CD4-positive, alpha-beta T cell (primary cell): ENCODE results near the gene SSH3. TPM values are rescaled to one million over a fixed set of nuclear protein-coding genes. Genes with fewer than 3 reads are reported as not detected.

Experiments used
- ATAC-seq: fragments of 200-7000 bp; cut with Tn5 transposase; one replicate; pipeline ENCODE4 v1.10.0; 2022; ENCODE audit warnings: mild to moderate bottlenecking; ENCODE audit not compliant: poor library complexity
- CTCF ChIA-PET: fragments of 350-600 bp; sonication (Branson Sonifier 250); formaldehyde crosslinking; loops from one replicate; lab custom pipeline; 2021; ENCODE audit warnings: antibody characterized with exemption, inconsistent platforms; lab: Charles Lee
- POLR2A ChIA-PET: fragments of 350-600 bp; sonication (Branson Sonifier 250); formaldehyde crosslinking; loops from one replicate; lab custom pipeline; 2021; ENCODE audit warnings: antibody characterized with exemption, inconsistent platforms; lab: Charles Lee
- DNase-seq, 14 experiments: peaks; one replicate each; pipeline ENCODE4 v3.0.0-alpha.2; 2013 to 2020; ENCODE audit warnings: mixed read lengths in 2 of 14
- H3K27ac ChIP-seq, 2 donors: one replicate each; pipeline versions ENCODE4 v1.5.1 to v1.7.0; 2013; ENCODE audit warnings: low read length in 2 of 2, low read depth in 1 of 2, mild to moderate bottlenecking in 1 of 2
- H3K27me3 ChIP-seq, 2 experiments: 1 replicate in 1 of 2; 2 replicates in 1 of 2; pipeline versions ENCODE4 v1.6.1 to v1.7.0; 2013; ENCODE audit warnings: low read length in 2 of 2, control low read depth in 1 of 2, mild to moderate bottlenecking in 1 of 2, moderate library complexity in 1 of 2; ENCODE audit not compliant: insufficient read depth in 2 of 2, control insufficient read depth in 1 of 2
- H3K36me3 ChIP-seq: one replicate; pipeline ENCODE4 v1.6.1; 2013; ENCODE audit warnings: low read length, control low read depth; ENCODE audit not compliant: insufficient read depth
- H3K4me1 ChIP-seq: one replicate; pipeline ENCODE4 v1.6.1; 2013; ENCODE audit warnings: low read length, control low read depth; ENCODE audit not compliant: insufficient read depth
- H3K4me3 ChIP-seq: one replicate; pipeline ENCODE4 v1.5.1; 2013; ENCODE audit warnings: mild to moderate bottlenecking, low read length, moderate library complexity
- H3K9me3 ChIP-seq, 2 experiments: 1 replicate in 1 of 2; 2 replicates in 1 of 2; pipeline versions ENCODE4 v1.6.1 to v1.7.0; 2013; ENCODE audit warnings: low read length in 2 of 2, mild to moderate bottlenecking in 2 of 2, control low read depth in 1 of 2, moderate library complexity in 1 of 2; ENCODE audit not compliant: control insufficient read depth in 1 of 2, insufficient read depth in 1 of 2
- H3K27ac Mint-ChIP-seq: one replicate; pipeline ENCODE4 v1.8.0; 2020; ENCODE audit warnings: mixed read lengths
- H3K27me3 Mint-ChIP-seq: one replicate; pipeline ENCODE4 v1.8.0; 2021; ENCODE audit warnings: mixed read lengths
- H3K36me3 Mint-ChIP-seq: one replicate; pipeline ENCODE4 v1.8.0; 2021; ENCODE audit warnings: low read depth, mixed read lengths
- H3K4me1 Mint-ChIP-seq: one replicate; pipeline ENCODE4 v1.8.0; 2021; ENCODE audit warnings: low read depth, mixed read lengths
- H3K4me3 Mint-ChIP-seq: one replicate; pipeline ENCODE4 v1.8.0; 2020; ENCODE audit warnings: mild to moderate bottlenecking, mixed read lengths
- H3K9me3 Mint-ChIP-seq: one replicate; pipeline ENCODE4 v1.8.0; 2020; ENCODE audit warnings: mixed read lengths
- intact Hi-C, 2 experiments: fragments of 100-400 bp; cut with DNase I in 1 of 2; cut with micrococcal nuclease in 1 of 2; formaldehyde crosslinking; loops; one replicate each; pipeline versions ENCODE4 v1.15.1 to v1.9.0; 2023 to 2025; cut with DNase I, micrococcal nuclease
- total RNA-seq, 174 experiments: library from RNA in 2 of 174; stranded (reverse) in 2 of 174; gene quantifications; one replicate each; pipeline ENCODE4 v1.2.3 and lab custom pipeline; 2021 to 2026
- TF ChIP-seq, protein P1 (sequence below): fragments of 200-600 bp; IDR thresholded peaks from one replicate; pipeline ENCODE4 v1.8.0; 2022; ENCODE audit warnings: antibody characterized with exemption, mild to moderate bottlenecking

SSH3 gene
- total RNA-seq, 2 experiments from 2014 or later = 8.5 to 8.8 TPM

DNA sequence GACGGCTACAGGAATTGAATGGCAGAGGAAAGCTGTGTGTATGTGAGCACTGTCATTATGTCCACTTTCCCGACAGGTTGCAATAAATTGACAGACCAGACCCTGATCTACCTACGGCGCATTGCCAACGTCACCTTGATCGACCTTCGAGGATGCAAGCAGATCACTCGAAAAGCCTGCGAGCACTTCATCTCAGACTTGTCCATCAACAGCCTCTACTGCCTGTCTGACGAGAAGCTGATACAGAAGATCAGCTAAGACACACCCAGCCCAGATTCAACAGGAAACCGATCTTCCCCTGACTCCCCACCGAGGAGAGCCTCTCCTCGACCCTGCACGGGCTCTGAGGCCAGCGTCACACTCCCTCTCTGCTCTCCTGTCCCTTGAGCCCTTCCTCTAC lies 48.5 kb upstream of the SSH3 start:
- H3K4me3 ChIP-seq = no peak overlapping the region
- ChIA-PET CTCF (no interaction called here), POLR2A (interaction anchor here (5.3 kb wide), 1 partner anchor 14 kb away, joined by 56 read pairs; no protein-coding TSS in a partner anchor)
- peaks cover 44% of the 10 kb centered on the region for H3K4me1 Mint-ChIP-seq
- DNase-seq = peak in 1 of 14 experiments; percentile 25
- H3K4me1 ChIP-seq = peaks cover 27% of the 10 kb centered on the region
- TF ChIP-seq, protein P1, sequence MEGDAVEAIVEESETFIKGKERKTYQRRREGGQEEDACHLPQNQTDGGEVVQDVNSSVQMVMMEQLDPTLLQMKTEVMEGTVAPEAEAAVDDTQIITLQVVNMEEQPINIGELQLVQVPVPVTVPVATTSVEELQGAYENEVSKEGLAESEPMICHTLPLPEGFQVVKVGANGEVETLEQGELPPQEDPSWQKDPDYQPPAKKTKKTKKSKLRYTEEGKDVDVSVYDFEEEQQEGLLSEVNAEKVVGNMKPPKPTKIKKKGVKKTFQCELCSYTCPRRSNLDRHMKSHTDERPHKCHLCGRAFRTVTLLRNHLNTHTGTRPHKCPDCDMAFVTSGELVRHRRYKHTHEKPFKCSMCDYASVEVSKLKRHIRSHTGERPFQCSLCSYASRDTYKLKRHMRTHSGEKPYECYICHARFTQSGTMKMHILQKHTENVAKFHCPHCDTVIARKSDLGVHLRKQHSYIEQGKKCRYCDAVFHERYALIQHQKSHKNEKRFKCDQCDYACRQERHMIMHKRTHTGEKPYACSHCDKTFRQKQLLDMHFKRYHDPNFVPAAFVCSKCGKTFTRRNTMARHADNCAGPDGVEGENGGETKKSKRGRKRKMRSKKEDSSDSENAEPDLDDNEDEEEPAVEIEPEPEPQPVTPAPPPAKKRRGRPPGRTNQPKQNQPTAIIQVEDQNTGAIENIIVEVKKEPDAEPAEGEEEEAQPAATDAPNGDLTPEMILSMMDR = no peak
- no peak overlapping the region for H3K27ac ChIP-seq
- intact Hi-C loops = no loop called here
- H3K9me3 ChIP-seq = no peaks in the 10 kb centered on the region
- peaks cover 75% of the 10 kb centered on the region for H3K36me3 Mint-ChIP-seq
- H3K27me3 Mint-ChIP-seq = no peaks in the 10 kb centered on the region
- H3K27ac Mint-ChIP-seq = no peak overlapping the region
- no peak for ATAC-seq
- no peaks in the 10 kb centered on the region for H3K27me3 ChIP-seq
- H3K9me3 Mint-ChIP-seq = no peaks in the 10 kb centered on the region
- H3K4me3 Mint-ChIP-seq = no peak overlapping the region
- H3K36me3 ChIP-seq = peaks cover 76% of the 10 kb centered on the region

DNA sequence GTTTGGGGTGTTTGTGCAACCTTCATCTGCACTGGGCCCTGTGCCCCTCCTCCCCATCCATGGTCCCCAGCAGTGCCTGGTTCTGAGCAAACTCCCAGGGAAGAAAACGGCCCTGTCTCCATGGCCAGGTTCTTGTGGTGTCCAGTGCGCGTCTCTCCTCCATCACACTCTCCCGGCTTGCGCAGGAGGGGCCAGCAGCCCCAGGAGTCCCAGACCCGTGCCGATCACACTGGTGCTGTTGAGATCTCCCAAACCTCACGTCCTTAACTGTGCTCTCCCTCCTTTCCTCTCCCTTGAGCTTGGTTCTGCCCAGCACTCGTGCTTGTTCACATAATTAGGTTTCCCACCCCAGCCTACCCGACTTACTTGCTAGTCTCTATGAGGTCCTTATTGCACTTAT lies 48.0 kb upstream of the SSH3 start:
- H3K36me3 ChIP-seq = peaks cover 70% of the 10 kb centered on the region
- H3K36me3 Mint-ChIP-seq = peaks cover 69% of the 10 kb centered on the region
- H3K9me3 Mint-ChIP-seq = no peaks in the 10 kb centered on the region
- DNase-seq (peak in 2 of 14 experiments; percentile 9 to 30), ATAC-seq (no peak)
- H3K27ac Mint-ChIP-seq = peak overlapping the region; percentile 73
- peak overlapping the region; percentile 38 for H3K4me3 Mint-ChIP-seq
- H3K4me3 ChIP-seq = no peak overlapping the region
- ChIA-PET CTCF (interaction anchor here (1.2 kb wide), 1 partner anchor 62 kb away, joined by 3 read pairs; no protein-coding TSS in a partner anchor), POLR2A (interaction anchor here (5.3 kb wide), 1 partner anchor 15 kb away, joined by 56 read pairs; no protein-coding TSS in a partner anchor)
- H3K27me3 ChIP-seq = no peaks in the 10 kb centered on the region
- intact Hi-C loops = no loop called here
- H3K4me1 ChIP-seq = peaks cover 23% of the 10 kb centered on the region
- peaks cover 44% of the 10 kb centered on the region for H3K4me1 Mint-ChIP-seq
- TF ChIP-seq, protein P1 = no peak
- H3K27me3 Mint-ChIP-seq = no peaks in the 10 kb centered on the region
- no peak overlapping the region for H3K27ac ChIP-seq
- no peaks in the 10 kb centered on the region for H3K9me3 ChIP-seq

DNA sequence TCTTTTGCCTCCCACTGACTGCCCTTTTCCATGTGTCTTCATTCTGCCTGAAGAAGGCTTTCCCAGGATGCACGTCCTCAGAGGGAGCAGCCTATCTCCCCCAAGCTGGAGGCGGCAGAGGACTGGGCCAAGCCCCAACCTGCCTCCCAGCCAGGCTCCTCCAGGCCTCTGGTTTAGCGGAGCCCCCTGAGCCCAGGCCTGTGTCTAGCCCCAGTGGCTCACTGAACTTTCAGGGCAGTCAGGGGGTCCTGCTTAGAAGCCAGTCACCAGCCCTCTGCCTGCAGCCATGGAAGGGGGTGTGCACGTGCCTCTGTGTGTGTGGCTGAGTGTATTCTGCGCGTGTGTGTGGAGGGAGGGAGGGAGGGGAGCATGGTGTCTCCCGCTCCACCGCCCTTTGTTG lies 47.5 kb upstream of the SSH3 start:
- Histone ChIP-seq H3K27ac (no peak overlapping the region), H3K4me1 (peaks cover 20% of the 10 kb centered on the region), H3K9me3 (no peaks in the 10 kb centered on the region), H3K36me3 (peaks cover 65% of the 10 kb centered on the region), H3K4me3 (no peak overlapping the region), H3K27me3 (no peaks in the 10 kb centered on the region)
- DNase-seq = no peak
- TF ChIP-seq, protein P1 = no peak
- Mint-ChIP-seq H3K36me3 (peaks cover 64% of the 10 kb centered on the region), H3K27me3 (no peaks in the 10 kb centered on the region), H3K4me1 (peaks cover 44% of the 10 kb centered on the region), H3K9me3 (no peaks in the 10 kb centered on the region), H3K27ac (peak overlapping the region; percentile 73), H3K4me3 (no peak overlapping the region)
- ChIA-PET CTCF (interaction anchor here (1.2 to 1.6 kb wide), 2 partner anchors 62 to 63 kb away, joined by 3 read pairs; no protein-coding TSS in a partner anchor), POLR2A (no interaction called here)
- no peak for ATAC-seq
- intact Hi-C loops = no loop called here
